H9 (cell line): Measurements from ENCODE around the gene DICER1. TPM values are rescaled to one million over a fixed set of nuclear protein-coding genes. Genes with fewer than 3 reads are reported as not detected.

Experiments used
- DNase-seq: peaks from one replicate; pipeline ENCODE4 v3.0.0-alpha.2; 2017
- H2AFZ ChIP-seq: one replicate; pipeline ENCODE4 v1.6.1; 2013; ENCODE audit warnings: mild to moderate bottlenecking, low read length, control low read depth, moderate library complexity
- H2AK5ac ChIP-seq: 2 replicates; pipeline ENCODE4 v1.6.1; 2013; ENCODE audit warnings: low read length, control low read depth, mixed read lengths; ENCODE audit not compliant: insufficient read length
- H2BK120ac ChIP-seq: one replicate; pipeline ENCODE4 v1.6.1; 2013; ENCODE audit warnings: low read depth, mild to moderate bottlenecking, low read length, control low read depth, inconsistent platforms; ENCODE audit not compliant: poor library complexity, severe bottlenecking
- H2BK12ac ChIP-seq: 2 replicates; pipeline ENCODE4 v1.6.1; 2013; ENCODE audit warnings: low read length, control low read depth, mixed read lengths, low read depth; ENCODE audit not compliant: insufficient read length
- H2BK15ac ChIP-seq: 2 replicates; pipeline ENCODE4 v1.6.1; 2013; ENCODE audit warnings: low read depth, low read length, control low read depth
- H2BK20ac ChIP-seq: one replicate; pipeline ENCODE4 v1.6.1; 2013; ENCODE audit warnings: low read depth, mild to moderate bottlenecking, low read length, control low read depth, inconsistent platforms; ENCODE audit not compliant: poor library complexity, severe bottlenecking
- H2BK5ac ChIP-seq: 2 replicates; pipeline ENCODE4 v1.6.1; 2013; ENCODE audit warnings: low read length, control low read depth, mixed read lengths; ENCODE audit not compliant: insufficient read length
- H3K14ac ChIP-seq: 2 replicates; pipeline ENCODE4 v1.6.1; 2013; ENCODE audit warnings: low read length, control low read depth; ENCODE audit not compliant: insufficient read depth
- H3K18ac ChIP-seq: 2 replicates; pipeline ENCODE4 v1.6.1; 2013; ENCODE audit warnings: low read depth, mild to moderate bottlenecking, mixed read lengths, low read length, control low read depth; ENCODE audit not compliant: insufficient read length
- H3K23ac ChIP-seq: 2 replicates; pipeline ENCODE4 v1.6.1; 2013; ENCODE audit warnings: low read length, control low read depth, mixed read lengths, low read depth; ENCODE audit not compliant: insufficient read length
- H3K23me2 ChIP-seq: 2 replicates; pipeline ENCODE4 v1.6.1; 2013; ENCODE audit warnings: low read depth, mild to moderate bottlenecking, mixed read lengths, low read length, control low read depth; ENCODE audit not compliant: insufficient read length, poor library complexity, severe bottlenecking
- H3K27ac ChIP-seq: 2 replicates; pipeline ENCODE4 v1.5.1; 2013; ENCODE audit warnings: low read length, control low read depth, mixed read lengths, low read depth; ENCODE audit not compliant: insufficient read length
- H3K27me3 ChIP-seq: 2 replicates; pipeline ENCODE4 v1.6.1; 2013; ENCODE audit warnings: low read length, control low read depth, inconsistent platforms; ENCODE audit not compliant: insufficient read depth
- H3K4ac ChIP-seq: 2 replicates; pipeline ENCODE4 v1.6.1; 2013; ENCODE audit warnings: low read depth, mild to moderate bottlenecking, control low read depth, inconsistent platforms, low read length, moderate library complexity
- H3K4me1 ChIP-seq: 2 replicates; pipeline ENCODE4 v1.6.1; 2013; ENCODE audit warnings: low read length, control low read depth, inconsistent platforms; ENCODE audit not compliant: insufficient read depth
- H3K4me2 ChIP-seq: 2 replicates; pipeline ENCODE4 v1.6.1; 2013; ENCODE audit warnings: low read length, control low read depth, mixed read lengths; ENCODE audit not compliant: insufficient read length, insufficient read depth
- H3K56ac ChIP-seq: 2 replicates; pipeline ENCODE4 v1.6.1; 2013; ENCODE audit warnings: low read depth, mild to moderate bottlenecking, mixed read lengths, low read length, control low read depth; ENCODE audit not compliant: insufficient read length
- H3K79me1 ChIP-seq: 2 replicates; pipeline ENCODE4 v1.6.1; 2013; ENCODE audit warnings: low read depth, mild to moderate bottlenecking, moderate library complexity, low read length, control low read depth, inconsistent platforms; ENCODE audit not compliant: insufficient read depth, poor library complexity, severe bottlenecking
- H3K79me2 ChIP-seq: 2 replicates; pipeline ENCODE4 v1.6.1; 2013; ENCODE audit warnings: low read length, control low read depth, inconsistent platforms; ENCODE audit not compliant: insufficient read depth
- H3K9ac ChIP-seq: 2 replicates; pipeline ENCODE4 v1.6.1; 2013; ENCODE audit warnings: low read length, control low read depth, mixed read lengths; ENCODE audit not compliant: insufficient read length; ENCODE audit errors: extremely low read depth
- H3K9me3 ChIP-seq: one replicate; pipeline ENCODE4 v1.6.1; 2013; ENCODE audit warnings: low read depth, low read length, inconsistent platforms; ENCODE audit not compliant: control insufficient read depth
- H3T11ph ChIP-seq: one replicate; pipeline ENCODE4 v1.6.1; 2013; ENCODE audit warnings: mild to moderate bottlenecking, low read length, control low read depth, inconsistent platforms
- H4K20me1 ChIP-seq: one replicate; pipeline ENCODE4 v1.6.1; 2013; ENCODE audit not compliant: control insufficient read depth, insufficient read length, insufficient read depth
- H4K5ac ChIP-seq: 2 replicates; pipeline ENCODE4 v1.6.1; 2013; ENCODE audit warnings: low read depth, mild to moderate bottlenecking, mixed read lengths, low read length, control low read depth; ENCODE audit not compliant: insufficient read length
- H4K8ac ChIP-seq: replicated peaks from 2 replicates; pipeline ENCODE4 v1.6.1; 2013; ENCODE audit warnings: low read length, control low read depth, mixed read lengths, low read depth; ENCODE audit not compliant: insufficient read length
- H4K91ac ChIP-seq: 2 replicates; pipeline ENCODE4 v1.6.1; 2013; ENCODE audit warnings: low read depth, mild to moderate bottlenecking, moderate library complexity, mixed read lengths, low read length, control low read depth; ENCODE audit not compliant: insufficient read length
- H3K27ac Mint-ChIP-seq, 3 experiments: 2 replicates in 2 of 3; 3 replicates in 1 of 3; pipeline ENCODE4 v1.8.0; 2020 to 2021; ENCODE audit warnings: mixed read lengths in 3 of 3, mild to moderate bottlenecking in 1 of 3, moderate library complexity in 1 of 3
- H3K27me3 Mint-ChIP-seq: 2 replicates; pipeline ENCODE4 v1.8.0; 2021; ENCODE audit warnings: low read depth, mild to moderate bottlenecking, moderate library complexity, mixed read lengths
- H3K36me3 Mint-ChIP-seq, 3 experiments: 2 replicates in 2 of 3; 3 replicates in 1 of 3; pipeline ENCODE4 v1.8.0; 2020 to 2021; ENCODE audit warnings: low read depth in 3 of 3, mixed read lengths in 3 of 3; ENCODE audit not compliant: insufficient read depth in 1 of 3
- H3K4me1 Mint-ChIP-seq, 2 experiments: 2 replicates each; pipeline ENCODE4 v1.8.0; 2020; ENCODE audit warnings: mixed read lengths in 2 of 2
- H3K4me3 Mint-ChIP-seq, 2 experiments: 2 replicates in 1 of 2; 3 replicates in 1 of 2; pipeline ENCODE4 v1.8.0; 2020 to 2021; ENCODE audit warnings: mild to moderate bottlenecking in 2 of 2, mixed read lengths in 2 of 2, moderate library complexity in 1 of 2
- H3K9me3 Mint-ChIP-seq, 2 experiments: 2 replicates in 1 of 2; 3 replicates in 1 of 2; pipeline ENCODE4 v1.8.0; 2020; ENCODE audit warnings: mild to moderate bottlenecking in 2 of 2, mixed read lengths in 2 of 2, moderate library complexity in 1 of 2
- WGBS: extraction: QIAGEN DNeasy Blood & Tissue Kit; methylation state at CpG from one replicate; pipeline ENCODE4 v1.1.7; 2013; ENCODE audit warnings: missing lambda C conversion rate, low lambda C conversion rate, mixed read lengths; ENCODE audit not compliant: insufficient read length; ENCODE audit errors: extremely low coverage; 5-methylcytosine and 5-hydroxymethylcytosine counted together
- total RNA-seq: library from RNA; stranded (reverse); gene quantifications from 2 replicates; pipeline ENCODE4 v1.2.1, GENCODE V29; 2021
- TF ChIP-seq, protein P1 (sequence below): fragments of 200-600 bp; sonication (generic); conservative IDR thresholded peaks from 3 replicates; pipeline ENCODE4 v1.8.0; 2021; ENCODE audit warnings: antibody characterized with exemption, mild to moderate bottlenecking

DICER1 gene
- total RNA-seq, 1 experiment from 2014 or later, result 57.0 TPM

DNA sequence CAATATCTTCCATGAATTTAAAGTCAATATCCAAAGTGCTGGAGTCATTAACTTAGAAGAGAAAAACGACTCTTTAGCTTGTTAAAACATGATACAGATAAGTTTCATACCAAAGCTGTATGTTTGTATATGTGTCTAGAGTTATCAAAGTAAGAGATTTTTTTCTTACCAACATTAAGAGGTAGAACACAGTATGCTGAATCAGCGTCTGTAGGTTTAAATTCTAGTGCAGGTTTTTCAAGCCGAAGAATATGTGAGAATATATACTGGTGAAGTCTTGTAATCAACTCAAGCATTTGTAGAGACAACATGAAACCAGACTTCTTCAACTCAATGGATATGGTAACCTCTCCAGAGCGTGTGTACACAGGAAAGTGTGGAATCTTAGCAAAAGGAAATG lies 49.6 kb downstream of the DICER1 start:
- no peak overlapping the region for H2BK120ac ChIP-seq
- no peaks in the 10 kb centered on the region for H3K79me2 ChIP-seq
- H4K91ac ChIP-seq, result no peak overlapping the region
- no peak overlapping the region for H2AFZ ChIP-seq
- whole genome bisulfite sequencing, result no CpG with 5 or more reads among the region's 4 CpGs
- no peak overlapping the region for H3K4me2 ChIP-seq
- no peaks in the 10 kb centered on the region for H3K27me3 ChIP-seq
- no peaks in the 10 kb centered on the region for H3K79me1 ChIP-seq
- H3K23me2 ChIP-seq, result no peaks in the 10 kb centered on the region
- H3T11ph ChIP-seq, result no peak overlapping the region
- no peak overlapping the region for H3K56ac ChIP-seq
- Mint-ChIP-seq H3K36me3 (peaks cover 21 to 70% (median 68%) of the 10 kb centered on the region in 3 experiments; a peak in 6 of 7 replicates), H3K4me3 (no peak overlapping the region), H3K4me1 (no peaks in the 10 kb centered on the region), H3K27me3 (no peaks in the 10 kb centered on the region), H3K27ac (no peak overlapping the region), H3K9me3 (no peaks in the 10 kb centered on the region)
- H4K8ac ChIP-seq, result no peak overlapping the region
- TF ChIP-seq, protein P1, sequence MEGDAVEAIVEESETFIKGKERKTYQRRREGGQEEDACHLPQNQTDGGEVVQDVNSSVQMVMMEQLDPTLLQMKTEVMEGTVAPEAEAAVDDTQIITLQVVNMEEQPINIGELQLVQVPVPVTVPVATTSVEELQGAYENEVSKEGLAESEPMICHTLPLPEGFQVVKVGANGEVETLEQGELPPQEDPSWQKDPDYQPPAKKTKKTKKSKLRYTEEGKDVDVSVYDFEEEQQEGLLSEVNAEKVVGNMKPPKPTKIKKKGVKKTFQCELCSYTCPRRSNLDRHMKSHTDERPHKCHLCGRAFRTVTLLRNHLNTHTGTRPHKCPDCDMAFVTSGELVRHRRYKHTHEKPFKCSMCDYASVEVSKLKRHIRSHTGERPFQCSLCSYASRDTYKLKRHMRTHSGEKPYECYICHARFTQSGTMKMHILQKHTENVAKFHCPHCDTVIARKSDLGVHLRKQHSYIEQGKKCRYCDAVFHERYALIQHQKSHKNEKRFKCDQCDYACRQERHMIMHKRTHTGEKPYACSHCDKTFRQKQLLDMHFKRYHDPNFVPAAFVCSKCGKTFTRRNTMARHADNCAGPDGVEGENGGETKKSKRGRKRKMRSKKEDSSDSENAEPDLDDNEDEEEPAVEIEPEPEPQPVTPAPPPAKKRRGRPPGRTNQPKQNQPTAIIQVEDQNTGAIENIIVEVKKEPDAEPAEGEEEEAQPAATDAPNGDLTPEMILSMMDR, result no peak
- H4K20me1 ChIP-seq, result no peaks in the 10 kb centered on the region
- H2BK5ac ChIP-seq, result no peak overlapping the region
- no peak overlapping the region for H2BK15ac ChIP-seq
- H3K27ac ChIP-seq, result no peak overlapping the region
- H3K23ac ChIP-seq, result no peak overlapping the region
- no peak for DNase-seq
- no peak overlapping the region for H4K5ac ChIP-seq
- no peak overlapping the region for H3K9ac ChIP-seq
- no peak overlapping the region for H3K4ac ChIP-seq
- H2BK20ac ChIP-seq, result no peak overlapping the region
- no peak overlapping the region for H3K18ac ChIP-seq
- no peak overlapping the region for H2AK5ac ChIP-seq
- no peak overlapping the region for H3K14ac ChIP-seq
- no peaks in the 10 kb centered on the region for H3K4me1 ChIP-seq
- H3K9me3 ChIP-seq, result no peaks in the 10 kb centered on the region
- H2BK12ac ChIP-seq, result no peak overlapping the region
